ENCODE results near the gene PRUNE2.
"Not testable (repeated sequence)": the region's sequence is repeated elsewhere in the genome, so short reads cannot be mapped to it uniquely, and the experiment has no call there.

Gene PRUNE2

GRCh38 chr9:76691517-76692313 lies 214.2 kb downstream of the PRUNE2 start:
- DNase-seq: no peak

GRCh38 chr9:76690973-76691370 lies 214.9 kb downstream of the PRUNE2 start:
- no peak for DNase-seq

- no peak for DNase-seq
These were observed 215.5 kb downstream of the PRUNE2 start for GRCh38 chr9:76690246-76690972.

- no peak for DNase-seq
These were observed 217.3 kb downstream of the PRUNE2 start for GRCh38 chr9:76688471-76689238.

- no peak for DNase-seq
These were observed 218.0 kb downstream of the PRUNE2 start for GRCh38 chr9:76687861-76688391.

- no peak for DNase-seq
These were observed 219.2 kb downstream of the PRUNE2 start for GRCh38 chr9:76686756-76687155.

GRCh38 chr9:76684213-76684612 lies 221.7 kb downstream of the PRUNE2 start:
- no peak for DNase-seq

- no peak for DNase-seq
These were observed 224.4 kb downstream of the PRUNE2 start for GRCh38 chr9:76681556-76681955.

- DNase-seq: no peak
These were observed 225.0 kb downstream of the PRUNE2 start for GRCh38 chr9:76680716-76681425.

GRCh38 chr9:76677481-76678055 lies 228.3 kb downstream of the PRUNE2 start:
- no peak for DNase-seq

GRCh38 chr9:76676857-76677256 lies 229.1 kb downstream of the PRUNE2 start:
- no peak for DNase-seq

GRCh38 chr9:76667521-76667957 lies 238.4 kb downstream of the PRUNE2 start:
- DNase-seq: no peak

GRCh38 chr9:76665966-76666365 lies 239.9 kb downstream of the PRUNE2 start:
- not testable (repeated sequence) for DNase-seq

GRCh38 chr9:76665458-76665857 lies 240.5 kb downstream of the PRUNE2 start:
- no peak for DNase-seq

- no peak for DNase-seq
These were observed 241.8 kb downstream of the PRUNE2 start for GRCh38 chr9:76664120-76664519.

- no peak for DNase-seq
These were observed 243.2 kb downstream of the PRUNE2 start for GRCh38 chr9:76662476-76663281.

GRCh38 chr9:76658510-76659231 lies 247.2 kb downstream of the PRUNE2 start:
- no peak for DNase-seq

GRCh38 chr9:76657265-76657664 lies 248.6 kb downstream of the PRUNE2 start:
- no peak for DNase-seq

- DNase-seq: no peak
These were observed 249.9 kb downstream of the PRUNE2 start for GRCh38 chr9:76655971-76656370.

- DNase-seq: no peak
These were observed 250.8 kb downstream of the PRUNE2 start for GRCh38 chr9:76655121-76655541.

All from cortex of kidney (tissue), 1 donor.